GM12872 (cell line): ENCODE measurements around the gene PLXNA1.

Source experiments
- TF ChIP-seq, protein P1 (sequence below): IDR thresholded peaks from 3 replicates; pipeline ENCODE4 v1.5.1; 2011; ENCODE audit warnings: low read depth, mild to moderate bottlenecking, low read length, moderate library complexity; ENCODE audit not compliant: insufficient read depth

The PLXNA1 gene

DNA sequence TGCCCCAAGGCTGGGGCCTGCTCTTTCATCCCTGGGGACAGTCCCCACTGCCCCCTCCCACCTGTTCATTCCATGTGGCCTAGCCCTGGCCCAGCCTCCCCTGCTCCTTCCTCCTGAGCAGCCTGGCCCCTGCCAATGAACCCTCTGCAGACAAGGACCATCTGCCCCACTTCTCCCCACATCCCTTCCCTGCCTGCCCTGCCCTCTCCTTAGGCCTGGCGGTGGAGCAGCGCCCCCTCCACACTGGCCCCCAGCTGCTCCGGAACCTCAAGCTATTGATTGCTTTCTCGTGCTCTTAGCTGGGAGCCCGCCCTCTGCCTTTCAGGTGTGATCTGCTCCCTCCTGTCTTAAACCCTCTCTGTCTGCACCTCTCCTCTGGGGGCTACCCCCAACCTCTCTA, 8.0 kb downstream of the PLXNA1 start:
- TF ChIP-seq, protein P1, sequence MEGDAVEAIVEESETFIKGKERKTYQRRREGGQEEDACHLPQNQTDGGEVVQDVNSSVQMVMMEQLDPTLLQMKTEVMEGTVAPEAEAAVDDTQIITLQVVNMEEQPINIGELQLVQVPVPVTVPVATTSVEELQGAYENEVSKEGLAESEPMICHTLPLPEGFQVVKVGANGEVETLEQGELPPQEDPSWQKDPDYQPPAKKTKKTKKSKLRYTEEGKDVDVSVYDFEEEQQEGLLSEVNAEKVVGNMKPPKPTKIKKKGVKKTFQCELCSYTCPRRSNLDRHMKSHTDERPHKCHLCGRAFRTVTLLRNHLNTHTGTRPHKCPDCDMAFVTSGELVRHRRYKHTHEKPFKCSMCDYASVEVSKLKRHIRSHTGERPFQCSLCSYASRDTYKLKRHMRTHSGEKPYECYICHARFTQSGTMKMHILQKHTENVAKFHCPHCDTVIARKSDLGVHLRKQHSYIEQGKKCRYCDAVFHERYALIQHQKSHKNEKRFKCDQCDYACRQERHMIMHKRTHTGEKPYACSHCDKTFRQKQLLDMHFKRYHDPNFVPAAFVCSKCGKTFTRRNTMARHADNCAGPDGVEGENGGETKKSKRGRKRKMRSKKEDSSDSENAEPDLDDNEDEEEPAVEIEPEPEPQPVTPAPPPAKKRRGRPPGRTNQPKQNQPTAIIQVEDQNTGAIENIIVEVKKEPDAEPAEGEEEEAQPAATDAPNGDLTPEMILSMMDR: no peak

DNA sequence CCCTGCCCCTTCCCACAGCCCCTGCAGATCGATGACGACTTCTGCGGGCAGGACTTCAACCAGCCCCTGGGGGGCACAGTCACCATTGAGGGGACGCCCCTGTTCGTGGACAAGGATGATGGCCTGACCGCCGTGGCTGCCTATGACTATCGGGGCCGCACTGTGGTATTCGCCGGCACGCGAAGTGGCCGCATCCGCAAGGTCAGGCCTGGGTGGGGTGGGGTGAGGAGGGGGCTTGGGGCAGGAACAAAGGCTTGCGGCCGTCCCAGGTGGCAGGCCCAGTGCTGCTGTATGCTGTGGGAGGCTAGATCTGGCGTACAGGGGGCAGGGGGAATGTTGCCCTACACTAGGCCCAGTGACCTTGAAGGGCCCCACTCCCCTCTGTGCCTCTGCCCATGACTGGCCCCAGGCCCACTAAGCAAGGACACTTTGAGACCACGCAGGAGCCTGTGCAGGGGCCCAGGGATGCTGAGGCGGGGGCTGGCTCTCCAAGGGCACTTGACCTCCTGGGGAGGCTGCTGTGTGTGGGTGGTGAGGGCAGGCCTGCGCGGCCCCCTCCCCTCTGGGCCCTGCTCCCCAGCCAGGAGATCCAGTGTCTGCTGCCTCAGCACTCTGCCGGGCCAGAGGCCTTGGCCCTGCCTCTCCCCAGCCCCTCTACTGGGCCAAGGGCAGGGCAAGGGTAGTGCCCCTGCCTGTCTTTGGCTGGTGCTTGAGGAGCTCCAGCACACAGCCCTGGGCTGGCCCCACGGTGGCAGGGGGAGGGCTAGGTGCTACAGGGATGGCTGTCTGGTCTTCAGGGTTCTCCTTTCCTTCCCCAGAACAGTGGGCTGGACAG, 8.7 kb downstream of the PLXNA1 start:
- TF ChIP-seq, protein P1: no peak

DNA sequence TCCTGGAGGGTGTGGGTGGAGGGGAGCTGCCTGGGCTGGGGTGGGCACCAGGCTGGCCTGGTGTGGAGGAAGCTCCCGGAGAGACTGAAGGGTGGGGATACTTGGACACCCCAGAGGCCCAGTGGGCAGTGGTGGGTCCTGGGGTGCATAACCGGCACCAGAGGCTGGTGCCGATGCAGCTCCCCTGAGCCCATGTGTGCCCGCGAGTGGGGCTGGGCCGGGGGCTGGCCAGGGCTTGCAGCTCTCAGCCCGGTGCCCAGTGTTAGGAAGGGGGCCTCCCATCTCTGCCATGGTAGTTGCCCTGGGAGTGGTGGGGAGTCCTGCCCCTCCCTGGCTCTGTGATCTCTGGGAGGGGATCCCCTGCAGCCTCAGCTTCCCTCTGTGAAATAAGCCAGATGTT, 9.3 kb downstream of the PLXNA1 start:
- TF ChIP-seq, protein P1: no peak

DNA sequence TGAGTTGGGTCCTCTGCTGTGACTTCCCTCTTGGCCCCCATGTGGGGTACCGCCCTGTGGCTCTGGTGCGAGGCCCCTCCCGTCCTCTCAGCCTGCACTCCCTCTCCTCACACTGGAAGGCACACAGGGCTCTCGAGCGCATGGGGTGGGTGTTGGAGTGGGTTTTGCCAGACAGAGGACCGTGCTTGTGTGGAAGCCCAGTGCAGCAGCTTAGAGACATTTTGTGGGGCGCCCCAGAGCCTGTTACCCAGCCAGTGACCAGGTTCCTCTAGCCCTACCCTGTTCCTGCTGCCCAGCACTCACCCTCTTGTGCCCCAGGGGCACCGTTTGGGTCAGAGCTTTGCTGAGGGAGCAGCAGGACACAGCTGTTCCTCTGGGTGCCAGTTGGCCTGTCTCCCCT, 9.9 kb downstream of the PLXNA1 start:
- TF ChIP-seq, protein P1: no peak

DNA sequence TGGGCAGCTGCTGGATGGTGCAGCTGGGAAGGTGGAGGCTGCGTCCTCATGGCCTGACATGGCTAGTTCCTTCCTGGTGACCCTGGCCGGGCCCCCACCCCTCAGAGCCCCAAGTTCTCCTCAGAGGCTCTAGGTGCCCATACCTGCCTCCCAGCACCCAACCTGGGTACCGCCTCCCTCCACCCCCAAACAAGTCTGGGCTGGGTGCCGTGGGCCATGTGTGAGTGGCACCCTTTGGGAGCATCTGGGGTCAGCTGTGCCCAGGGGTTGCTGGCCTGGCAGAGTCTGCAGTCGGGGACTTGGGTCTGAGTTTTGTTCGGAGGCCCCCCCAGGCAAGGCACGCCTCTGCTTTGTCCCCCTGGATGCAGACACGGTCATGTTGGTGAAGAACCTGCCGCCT, 10.5 kb downstream of the PLXNA1 start:
- TF ChIP-seq, protein P1: no peak

DNA sequence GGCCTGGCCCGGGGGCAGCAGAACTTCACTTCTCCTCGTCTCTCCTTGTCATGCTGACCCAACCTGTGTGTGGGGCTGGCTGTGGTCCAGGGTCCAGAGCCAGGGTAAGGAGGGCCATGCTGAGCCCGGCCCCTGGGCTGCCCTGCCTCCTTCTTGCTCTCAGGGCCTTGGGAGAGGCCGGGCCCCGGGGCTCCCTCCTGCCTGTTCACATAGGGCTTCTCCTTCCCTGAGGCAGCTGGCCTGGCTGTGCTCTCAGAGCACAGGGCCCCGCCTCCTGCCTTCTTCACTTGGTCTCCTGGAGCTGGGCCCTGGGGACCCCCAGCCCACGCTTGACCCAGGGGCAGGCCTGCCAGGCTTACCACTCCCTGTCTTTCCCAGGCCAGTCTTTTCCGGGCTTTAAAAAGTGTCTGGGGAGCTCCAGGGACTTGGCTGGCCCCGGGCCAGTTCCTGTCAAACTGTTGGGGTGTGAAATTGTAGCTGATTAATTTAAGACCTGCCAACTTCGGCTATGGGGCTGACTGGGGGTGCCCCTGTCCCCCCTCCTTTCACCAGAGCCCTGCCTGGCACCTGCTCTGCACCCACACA, 11.8 kb downstream of the PLXNA1 start:
- TF ChIP-seq, protein P1: no peak

DNA sequence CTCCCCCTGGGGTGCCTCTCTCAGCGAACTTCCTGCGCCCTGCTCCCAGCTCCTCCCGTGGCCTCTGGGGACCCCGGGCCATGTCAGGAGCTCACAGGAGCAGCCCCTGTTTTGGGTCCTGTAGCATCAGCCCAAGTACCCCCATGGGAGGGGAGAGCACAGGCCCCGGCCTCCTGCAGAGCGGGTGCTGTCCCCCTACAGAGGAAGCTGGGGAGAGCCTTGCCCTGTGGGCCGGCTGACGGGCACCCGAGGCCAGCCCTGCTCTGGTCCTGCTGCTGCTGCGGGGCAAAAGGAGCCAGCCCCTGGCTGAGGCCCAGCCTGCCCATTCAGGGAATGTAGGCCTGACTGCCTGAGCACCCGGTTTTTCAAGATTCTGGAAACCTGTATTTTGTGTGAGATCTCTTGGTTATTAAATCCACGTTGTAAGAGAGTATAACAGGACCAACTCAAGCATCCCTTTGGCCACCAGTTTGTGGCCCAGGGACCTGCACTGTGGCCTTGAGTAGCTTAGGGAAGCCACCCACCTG, 12.4 kb downstream of the PLXNA1 start:
- TF ChIP-seq, protein P1: no peak
